ENCODE measurements around the gene ATP6V0D1.

Gene ATP6V0D1

GRCh38 chr16:67483731-67484525 is 3.0 kb upstream of the ATP6V0D1 start:
- peaks cover 14 to 21% of the 10 kb centered on the region in 2 donors for H3K36me3 Mint-ChIP-seq
- ATAC-seq (replicated peaks) (no peak), DNase-seq (no peak)
- H3K4me3 Mint-ChIP-seq, result peak overlapping the region in 1 of 2 donors; percentile 39
- peaks cover 44 to 63% of the 10 kb centered on the region in 2 donors for H3K4me1 Mint-ChIP-seq
- no peaks in the 10 kb centered on the region for H3K27me3 Mint-ChIP-seq
- H3K27ac Mint-ChIP-seq, result peak overlapping the region; percentile 86
- no peaks in the 10 kb centered on the region for H3K9me3 Mint-ChIP-seq

- Mint-ChIP-seq H3K4me3 (peak within 1 kb of the TSS; percentile 100), H3K36me3 (peaks cover 14 to 25% of the 10 kb centered on the region in 2 donors), H3K27me3 (no peaks in the 10 kb centered on the region), H3K27ac (peak within 1 kb of the TSS; percentile 100), H3K4me1 (peaks cover 42 to 63% of the 10 kb centered on the region in 2 donors), H3K9me3 (no peaks in the 10 kb centered on the region)
- no peak for ATAC-seq (replicated peaks)
- DNase-seq, result no peak
Measured at GRCh38 chr16:67483150-67483549, 2.2 kb upstream of the ATP6V0D1 start, which contains the start of gene AGRP. TSS of gene AGRP (minus strand) at chr16:67483547. CDS start at chr16:67483398, 149 bp downstream.

DNA sequence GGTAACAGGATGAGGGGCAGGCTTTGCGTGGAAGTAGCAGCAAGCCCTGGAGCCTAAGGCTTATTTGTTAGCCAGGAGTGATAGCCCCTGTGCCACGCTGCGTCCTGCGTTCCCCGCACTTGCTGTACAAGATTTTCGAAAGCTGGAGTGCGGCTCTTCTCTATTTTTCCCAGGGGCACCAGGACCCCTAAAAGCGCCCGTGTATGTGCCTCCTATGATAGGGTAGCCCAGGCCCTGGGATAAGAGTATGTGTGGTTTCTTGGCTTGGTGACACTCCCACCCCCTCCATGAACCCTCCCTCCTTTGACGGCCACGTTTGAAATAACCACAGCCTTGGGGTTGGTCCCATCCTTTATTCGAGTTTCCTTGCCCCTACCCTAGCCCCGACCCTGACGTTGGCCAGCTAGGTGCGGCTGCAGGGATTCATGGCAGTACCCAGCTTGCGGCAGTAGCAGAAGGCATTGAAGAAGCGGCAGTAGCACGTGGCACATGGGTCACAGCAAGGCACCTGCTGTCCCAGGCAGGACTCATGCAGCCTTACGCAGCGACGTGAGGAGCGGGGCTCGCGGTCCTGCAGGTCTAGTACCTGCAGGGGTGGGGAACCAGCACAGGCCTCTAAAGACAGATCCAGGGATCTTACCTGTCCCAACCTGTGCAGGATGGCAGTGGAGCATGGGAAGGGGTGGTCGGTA is 1.4 kb upstream of the ATP6V0D1 start:
- Mint-ChIP-seq H3K36me3 (peaks cover 18 to 28% of the 10 kb centered on the region in 2 donors), H3K4me1 (peaks cover 43 to 65% of the 10 kb centered on the region in 2 donors), H3K9me3 (no peaks in the 10 kb centered on the region), H3K4me3 (peak overlapping the region; percentile 100), H3K27me3 (no peaks in the 10 kb centered on the region), H3K27ac (peak overlapping the region; percentile 100)
- DNase-seq (no peak), ATAC-seq (replicated peaks) (no peak)

DNA sequence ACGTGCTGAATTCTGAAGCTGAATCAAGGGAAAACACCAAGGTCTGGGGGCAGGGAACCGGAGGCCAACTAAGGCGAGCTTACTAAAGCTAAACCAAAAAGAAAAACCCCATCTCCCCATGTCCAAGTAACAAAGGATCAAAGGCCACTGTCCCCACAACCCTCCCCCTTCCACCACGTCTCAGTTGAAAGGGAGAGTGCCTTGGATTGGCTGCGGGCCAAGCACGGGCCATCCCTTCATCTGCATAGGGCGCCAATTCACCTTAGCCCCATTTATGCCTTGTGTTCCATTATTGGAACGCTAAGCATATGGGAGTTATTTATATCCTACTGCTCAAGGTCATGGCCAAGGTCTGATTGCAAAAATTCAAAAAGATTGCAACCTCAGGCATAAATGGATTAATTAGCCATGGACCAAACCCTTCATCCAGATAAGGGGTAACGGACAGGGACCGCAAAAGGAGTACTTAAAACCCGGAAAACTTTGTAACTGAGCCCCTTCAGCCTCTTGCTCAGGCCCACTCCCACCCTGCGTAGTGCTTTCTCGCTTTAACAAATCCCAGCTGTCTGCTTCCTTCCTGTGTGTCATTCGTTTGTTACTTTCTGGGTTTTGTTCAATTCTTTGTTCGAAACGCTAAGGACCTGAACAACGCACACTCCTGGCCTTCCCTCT is 740 bp upstream of the ATP6V0D1 start:
- Mint-ChIP-seq H3K36me3 (peaks cover 18 to 29% of the 10 kb centered on the region in 2 donors), H3K27ac (peak overlapping the region; percentile 100), H3K27me3 (no peaks in the 10 kb centered on the region), H3K4me1 (peaks cover 39 to 64% of the 10 kb centered on the region in 2 donors), H3K4me3 (peak overlapping the region; percentile 100), H3K9me3 (no peaks in the 10 kb centered on the region)
- DNase-seq, result no peak
- ATAC-seq (replicated peaks), result peak; percentile 30 to 33

DNA sequence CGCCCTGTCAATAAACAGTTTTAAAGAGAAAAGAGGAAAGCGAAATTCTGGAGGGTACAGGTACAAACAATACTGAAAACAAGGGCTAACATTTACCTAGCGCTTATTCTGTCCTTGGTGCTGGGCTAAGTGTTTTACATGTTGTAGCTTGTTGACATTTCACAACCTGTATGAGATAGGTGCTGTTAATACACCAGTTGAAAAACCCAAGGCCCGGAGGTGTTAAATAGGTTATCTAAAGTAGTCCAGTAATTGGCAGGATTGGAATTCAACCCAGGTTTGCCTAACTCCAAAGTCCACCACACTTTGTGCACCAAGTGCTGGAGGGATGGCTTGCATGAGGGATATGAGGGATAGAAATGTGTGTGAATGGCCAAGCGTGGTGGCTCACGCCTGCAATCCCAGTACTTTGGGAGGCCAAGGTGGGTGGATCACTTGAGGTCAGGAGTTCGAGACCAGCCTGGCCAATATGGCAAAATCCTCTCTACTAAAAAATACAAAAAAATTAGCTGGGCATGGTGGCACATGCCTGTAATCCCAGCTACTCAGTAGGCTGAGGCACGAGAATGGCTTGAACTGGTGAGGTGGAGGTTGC is 2.9 kb downstream of the ATP6V0D1 start:
- H3K36me3 Mint-ChIP-seq, result peaks cover 23 to 35% of the 10 kb centered on the region in 2 donors
- H3K4me1 Mint-ChIP-seq, result peaks cover 43 to 67% of the 10 kb centered on the region in 2 donors
- peak overlapping the region; percentile 15 to 30 for H3K4me3 Mint-ChIP-seq
- no peaks in the 10 kb centered on the region for H3K9me3 Mint-ChIP-seq
- H3K27ac Mint-ChIP-seq, result no peak overlapping the region
- no peaks in the 10 kb centered on the region for H3K27me3 Mint-ChIP-seq
- no peak for DNase-seq
- ATAC-seq (replicated peaks), result no peak

GRCh38 chr16:67474551-67475455 is 6.2 kb downstream of the ATP6V0D1 start:
- H3K27ac Mint-ChIP-seq, result peak overlapping the region; percentile 0
- H3K4me1 Mint-ChIP-seq, result peaks cover 45 to 80% of the 10 kb centered on the region in 2 donors
- no peaks in the 10 kb centered on the region for H3K27me3 Mint-ChIP-seq
- DNase-seq (no peak), ATAC-seq (replicated peaks) (no peak)
- H3K4me3 Mint-ChIP-seq, result no peak overlapping the region
- peaks cover 27 to 47% of the 10 kb centered on the region in 2 donors for H3K36me3 Mint-ChIP-seq
- no peaks in the 10 kb centered on the region for H3K9me3 Mint-ChIP-seq

DNA sequence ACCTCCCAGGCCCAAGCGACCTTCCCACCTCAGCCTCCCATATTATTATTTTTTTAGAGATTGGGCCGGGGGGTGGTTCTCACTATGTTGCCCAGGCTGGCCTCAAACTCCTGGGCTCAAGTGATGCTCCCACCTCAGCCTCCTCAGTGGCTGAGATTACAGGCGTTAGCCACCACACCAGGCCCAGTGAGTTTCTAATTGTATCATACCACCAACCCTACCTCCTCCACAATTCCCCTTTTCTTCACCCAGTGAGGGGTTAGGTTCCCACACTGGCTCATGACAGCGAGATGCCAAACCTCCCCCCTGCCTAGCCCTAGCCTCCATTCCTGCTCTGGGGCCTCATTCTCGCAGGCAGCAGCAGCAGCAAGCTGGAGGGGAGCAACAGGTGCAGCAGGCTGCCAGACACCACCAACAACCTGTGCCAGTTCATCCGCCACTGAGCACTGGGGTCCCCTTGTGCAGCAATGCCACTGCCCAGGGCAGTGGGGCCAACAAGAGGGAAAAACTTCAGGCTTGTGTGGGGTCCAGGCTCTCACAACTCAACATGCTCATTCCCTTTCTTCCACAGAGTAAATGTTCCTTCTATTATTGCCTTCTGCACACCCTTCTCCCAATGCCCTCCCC is 9.1 kb downstream of the ATP6V0D1 start:
- ATAC-seq (replicated peaks) (no peak), DNase-seq (no peak)
- Mint-ChIP-seq H3K9me3 (no peaks in the 10 kb centered on the region), H3K27ac (peak overlapping the region; percentile 70), H3K36me3 (peaks cover 20 to 38% of the 10 kb centered on the region in 2 donors), H3K27me3 (no peaks in the 10 kb centered on the region), H3K4me3 (no peak overlapping the region), H3K4me1 (peaks cover 54 to 79% of the 10 kb centered on the region in 2 donors)

GRCh38 chr16:67470359-67470758 is 10.6 kb downstream of the ATP6V0D1 start:
- no peak for DNase-seq
- Mint-ChIP-seq H3K36me3 (peaks cover 18 to 43% of the 10 kb centered on the region in 2 donors), H3K4me3 (no peak overlapping the region), H3K27ac (peak overlapping the region; percentile 59), H3K27me3 (no peaks in the 10 kb centered on the region), H3K9me3 (no peaks in the 10 kb centered on the region), H3K4me1 (peaks cover 63 to 84% of the 10 kb centered on the region in 2 donors)
- no peak for ATAC-seq (replicated peaks)

GRCh38 chr16:67468731-67469130 is 12.2 kb downstream of the ATP6V0D1 start:
- Mint-ChIP-seq H3K4me1 (peaks cover 59 to 84% of the 10 kb centered on the region in 2 donors), H3K9me3 (no peaks in the 10 kb centered on the region)

DNA sequence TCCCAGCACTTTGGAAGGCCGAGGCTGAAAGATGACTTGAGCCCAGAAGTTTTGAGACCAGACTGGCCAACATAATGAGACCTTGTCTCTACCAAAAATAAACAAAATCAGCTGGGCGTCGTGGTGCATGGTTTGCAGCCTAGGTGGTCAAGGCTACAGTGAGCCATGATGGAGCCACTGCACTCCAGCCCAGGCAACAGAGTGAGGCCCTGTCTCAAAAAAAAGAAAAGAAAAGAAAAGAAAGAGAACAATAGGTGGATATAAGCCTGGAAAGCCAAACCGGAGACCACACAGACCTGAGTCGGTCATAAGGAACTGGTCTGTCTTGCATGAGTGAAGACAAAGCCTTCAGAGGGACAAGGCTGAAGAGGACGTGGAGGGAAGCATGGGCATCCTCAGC is 14.4 kb downstream of the ATP6V0D1 start:
- ATAC-seq (replicated peaks) (no peak), DNase-seq (no peak)
- no peaks in the 10 kb centered on the region for H3K9me3 Mint-ChIP-seq
- H3K27me3 Mint-ChIP-seq, result no peaks in the 10 kb centered on the region
- peak overlapping the region; percentile 33 for H3K27ac Mint-ChIP-seq
- peaks cover 15 to 24% of the 10 kb centered on the region in 2 donors for H3K36me3 Mint-ChIP-seq
- H3K4me1 Mint-ChIP-seq, result peaks cover 49 to 71% of the 10 kb centered on the region in 2 donors
- H3K4me3 Mint-ChIP-seq, result no peak overlapping the region

More at GRCh38 chr16:67468731-67469130, 12.2 kb downstream of the ATP6V0D1 start:
- DNase-seq (no peak), ATAC-seq (replicated peaks) (no peak)
- Mint-ChIP-seq H3K27ac (no peak overlapping the region), H3K27me3 (no peaks in the 10 kb centered on the region), H3K36me3 (peaks cover 13 to 31% of the 10 kb centered on the region in 2 donors), H3K4me3 (no peak overlapping the region)

- DNase-seq (no peak), ATAC-seq (replicated peaks) (no peak)
- Mint-ChIP-seq H3K27ac (no peak overlapping the region), H3K9me3 (no peaks in the 10 kb centered on the region), H3K36me3 (peaks cover 20 to 25% of the 10 kb centered on the region in 2 donors), H3K4me3 (no peak overlapping the region), H3K4me1 (peaks cover 47 to 75% of the 10 kb centered on the region in 2 donors), H3K27me3 (no peaks in the 10 kb centered on the region)
Measured at GRCh38 chr16:67464565-67464964, 16.4 kb downstream of the ATP6V0D1 start.

DNA sequence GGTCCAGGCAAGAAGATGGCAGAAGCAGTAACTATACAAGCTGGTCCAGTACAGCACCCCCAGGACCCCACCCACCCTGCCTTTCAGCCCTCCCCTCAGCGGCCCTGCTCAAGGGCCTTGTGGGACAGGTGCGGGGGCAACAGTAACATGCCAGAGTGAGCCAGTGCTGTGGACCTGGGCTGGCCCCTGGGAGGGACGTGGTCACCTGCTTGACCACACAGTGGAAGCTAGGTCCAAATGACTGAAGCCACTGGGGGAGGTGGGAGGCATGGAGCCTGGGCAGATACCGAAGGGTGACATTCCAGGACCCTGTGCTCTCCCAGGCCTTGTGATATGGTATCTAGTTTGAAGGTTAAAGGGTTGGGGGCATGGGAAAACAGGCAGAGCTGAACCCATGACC is 17.3 kb downstream of the ATP6V0D1 start:
- no peak for DNase-seq
- H3K4me1 Mint-ChIP-seq, result peaks cover 49 to 69% of the 10 kb centered on the region in 2 donors
- H3K9me3 Mint-ChIP-seq, result no peaks in the 10 kb centered on the region
- ATAC-seq (replicated peaks), result no peak
- no peak overlapping the region for H3K4me3 Mint-ChIP-seq
- no peak overlapping the region for H3K27ac Mint-ChIP-seq
- H3K27me3 Mint-ChIP-seq, result no peaks in the 10 kb centered on the region
- peaks cover 23 to 27% of the 10 kb centered on the region in 2 donors for H3K36me3 Mint-ChIP-seq

GRCh38 chr16:67463059-67463458 is 17.9 kb downstream of the ATP6V0D1 start:
- H3K27me3 Mint-ChIP-seq, result no peaks in the 10 kb centered on the region
- peaks cover 21 to 28% of the 10 kb centered on the region in 2 donors for H3K36me3 Mint-ChIP-seq
- peaks cover 46 to 62% of the 10 kb centered on the region in 2 donors for H3K4me1 Mint-ChIP-seq
- ATAC-seq (replicated peaks), result no peak
- H3K9me3 Mint-ChIP-seq, result no peaks in the 10 kb centered on the region
- no peak overlapping the region for H3K4me3 Mint-ChIP-seq
- peak overlapping the region; percentile 71 for H3K27ac Mint-ChIP-seq
- DNase-seq, result no peak
